Chondrocyte (in vitro differentiated cells): Measurements from ENCODE around the gene FOXN3. TPM values are rescaled to one million over a fixed set of nuclear protein-coding genes. Genes with fewer than 3 reads are reported as not detected.
"Not testable (repeated sequence)": the region's sequence is repeated elsewhere in the genome, so short reads cannot be mapped to it uniquely, and the experiment has no call there.

Source experiments
- DNase-seq: peaks from one replicate; pipeline ENCODE4 v3.0.0; 2021; ENCODE audit warnings: mixed read lengths, low spot score
- H3K27ac Mint-ChIP-seq: one replicate; pipeline ENCODE4 v1.8.0; 2021; ENCODE audit warnings: mild to moderate bottlenecking, moderate library complexity, mixed read lengths; ENCODE audit not compliant: unreplicated experiment
- H3K27me3 Mint-ChIP-seq: 2 replicates; pipeline ENCODE4 v1.8.0; 2021; ENCODE audit warnings: low read depth, mixed read lengths
- H3K36me3 Mint-ChIP-seq: 2 replicates; pipeline ENCODE4 v1.8.0; 2021; ENCODE audit warnings: low read depth, mixed read lengths
- H3K4me1 Mint-ChIP-seq: 2 replicates; pipeline ENCODE4 v1.8.0; 2021; ENCODE audit warnings: low read depth, mild to moderate bottlenecking, mixed read lengths
- H3K4me3 Mint-ChIP-seq: one replicate; pipeline ENCODE4 v1.8.0; 2021; ENCODE audit warnings: mild to moderate bottlenecking, moderate library complexity, mixed read lengths; ENCODE audit not compliant: unreplicated experiment
- H3K9me3 Mint-ChIP-seq: 2 replicates; pipeline ENCODE4 v1.8.0; 2021; ENCODE audit warnings: low read depth, mixed read lengths
- CTCF ChIP-seq: fragments of 200-600 bp; sonication (generic); IDR thresholded peaks from 2 replicates; pipeline ENCODE4 v1.5.0; 2021; ENCODE audit warnings: antibody characterized with exemption, mild to moderate bottlenecking, moderate library complexity
- total RNA-seq: library from RNA; stranded (reverse); gene quantifications from 3 replicates; pipeline ENCODE4 v1.2.1, GENCODE V29; 2021

The FOXN3 gene
- total RNA-seq, 1 donor from 2014 or later = 161 TPM

GRCh38 chr14:89163031-89163636 is 253.9 kb downstream of the FOXN3 start:
- Mint-ChIP-seq H3K36me3 (peaks cover 38% of the 10 kb centered on the region), H3K9me3 (no peaks in the 10 kb centered on the region), H3K27me3 (no peaks in the 10 kb centered on the region), H3K27ac (no peak overlapping the region), H3K4me1 (peaks cover 7% of the 10 kb centered on the region), H3K4me3 (no peak overlapping the region)
- TF ChIP-seq CTCF = no peak
- DNase-seq = no peak

- no peak for DNase-seq
- Mint-ChIP-seq H3K4me1 (peaks cover 7% of the 10 kb centered on the region), H3K36me3 (peaks cover 38% of the 10 kb centered on the region), H3K27me3 (no peaks in the 10 kb centered on the region), H3K27ac (no peak overlapping the region), H3K9me3 (no peaks in the 10 kb centered on the region), H3K4me3 (no peak overlapping the region)
- no peak for TF ChIP-seq CTCF
Observed at GRCh38 chr14:89162586-89162985, 254.4 kb downstream of the FOXN3 start.

GRCh38 chr14:89160437-89160836 is 256.6 kb downstream of the FOXN3 start:
- no peak for DNase-seq
- Mint-ChIP-seq H3K27me3 (no peaks in the 10 kb centered on the region), H3K36me3 (peaks cover 37% of the 10 kb centered on the region), H3K27ac (no peak overlapping the region), H3K9me3 (no peaks in the 10 kb centered on the region), H3K4me3 (no peak overlapping the region), H3K4me1 (peaks cover 7% of the 10 kb centered on the region)
- no peak for TF ChIP-seq CTCF

- H3K4me3 Mint-ChIP-seq = no peak overlapping the region
- no peak overlapping the region for H3K27ac Mint-ChIP-seq
Observed at GRCh38 chr14:89158701-89159100, 258.3 kb downstream of the FOXN3 start.

GRCh38 chr14:89158104-89158503 is 258.9 kb downstream of the FOXN3 start:
- not testable (repeated sequence) for H3K4me1 Mint-ChIP-seq, H3K27me3 Mint-ChIP-seq, H3K4me3 Mint-ChIP-seq, H3K27ac Mint-ChIP-seq, DNase-seq, H3K9me3 Mint-ChIP-seq
- H3K36me3 Mint-ChIP-seq = peaks cover 35% of the 10 kb centered on the region

More at GRCh38 chr14:89158701-89159100, 258.3 kb downstream of the FOXN3 start:
- no peaks in the 10 kb centered on the region for H3K9me3 Mint-ChIP-seq
- peaks cover 35% of the 10 kb centered on the region for H3K36me3 Mint-ChIP-seq
- H3K27me3 Mint-ChIP-seq = no peaks in the 10 kb centered on the region
- TF ChIP-seq CTCF = no peak
- no peak for DNase-seq
- H3K4me1 Mint-ChIP-seq = no peaks in the 10 kb centered on the region

- no peaks in the 10 kb centered on the region for H3K27me3 Mint-ChIP-seq
- H3K36me3 Mint-ChIP-seq = peaks cover 22% of the 10 kb centered on the region
- H3K9me3 Mint-ChIP-seq = no peaks in the 10 kb centered on the region
- no peak overlapping the region for H3K27ac Mint-ChIP-seq
- no peak for TF ChIP-seq CTCF
- H3K4me1 Mint-ChIP-seq = no peaks in the 10 kb centered on the region
- no peak for DNase-seq
- H3K4me3 Mint-ChIP-seq = no peak overlapping the region
Observed at GRCh38 chr14:89155491-89155890, 261.5 kb downstream of the FOXN3 start.

- H3K27me3 Mint-ChIP-seq, H3K4me3 Mint-ChIP-seq, H3K27ac Mint-ChIP-seq, DNase-seq, H3K4me1 Mint-ChIP-seq, H3K9me3 Mint-ChIP-seq: not testable (repeated sequence)
- H3K36me3 Mint-ChIP-seq = peaks cover 15% of the 10 kb centered on the region
Observed at GRCh38 chr14:89151693-89152092, 265.3 kb downstream of the FOXN3 start.
